Fibroblast of the conjunctiva (primary cell): ENCODE data around the gene RALY.

Source experiments
- DNase-seq: peaks from one replicate; pipeline ENCODE4 v3.0.0-alpha.2; 2010; ENCODE audit warnings: low read depth

RALY gene

DNA sequence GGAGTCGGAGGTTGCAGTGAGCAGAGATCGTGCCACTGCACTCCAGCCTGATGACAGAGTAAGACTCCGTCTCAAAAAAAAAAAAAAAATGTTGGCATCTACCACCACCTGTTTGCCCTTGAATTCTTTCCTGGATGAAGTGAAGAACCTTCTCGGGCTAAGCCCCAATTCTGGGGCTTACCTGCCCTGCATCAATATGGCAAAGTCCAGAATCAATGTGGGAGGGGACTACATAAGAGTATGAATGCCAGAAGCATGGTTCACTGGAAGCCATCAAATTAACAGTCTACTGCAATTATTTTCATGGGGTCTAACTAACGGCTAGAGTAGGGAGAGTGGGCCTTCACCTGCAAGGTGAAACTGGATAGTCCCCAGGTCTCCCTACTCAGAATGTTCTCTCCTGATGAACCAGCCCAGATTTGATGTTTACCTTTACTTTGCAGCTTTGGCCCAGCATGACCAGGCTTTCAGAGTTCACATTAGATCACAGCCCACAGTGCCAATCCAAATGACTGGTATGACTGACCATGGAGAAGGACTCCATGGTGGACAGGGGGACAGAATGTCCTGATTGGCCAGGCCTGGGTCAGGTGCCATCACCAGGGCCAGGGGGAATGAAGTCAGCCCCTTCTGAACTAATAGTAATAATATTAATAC is 7.0 kb upstream of the RALY start:
- DNase-seq = no peak

DNA sequence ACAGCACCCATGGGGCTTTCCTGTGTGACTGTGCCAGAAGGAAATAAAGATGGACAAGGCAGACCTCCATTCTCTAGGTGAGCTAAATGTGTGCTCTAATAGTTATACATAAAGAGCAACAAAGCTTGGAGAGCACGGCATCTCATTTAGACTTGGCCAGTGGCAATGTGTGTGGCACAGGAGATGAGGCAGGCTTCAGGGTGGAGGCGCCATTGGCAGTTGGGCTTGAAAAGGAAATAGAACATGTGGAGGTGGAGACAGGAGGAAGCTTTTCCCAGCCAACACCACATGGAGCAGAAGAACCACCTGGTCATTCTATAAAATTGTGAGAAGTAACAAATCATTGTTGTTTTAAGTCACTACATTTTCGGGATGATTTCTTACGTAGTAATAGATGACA is 3.6 kb upstream of the RALY start:
- DNase-seq = no peak

DNA sequence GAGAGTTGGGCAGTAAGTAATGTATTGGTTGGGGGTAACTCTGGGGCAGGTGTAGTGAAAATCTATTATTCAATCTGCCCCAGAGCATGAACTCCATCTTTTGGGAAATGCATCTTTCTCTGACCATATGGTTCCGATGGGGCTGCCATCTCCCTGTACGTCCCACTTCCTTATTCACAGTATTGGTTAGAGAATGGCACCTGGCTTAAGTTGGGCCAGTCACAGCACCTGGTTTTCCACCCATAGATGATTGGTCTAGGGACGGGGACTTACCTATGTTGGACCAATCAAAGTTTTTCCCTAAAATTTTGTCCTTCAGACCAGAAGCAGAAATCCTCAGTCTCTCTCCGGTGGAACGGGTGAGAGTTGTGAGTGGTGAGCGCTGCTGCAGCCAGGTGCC is 2.2 kb upstream of the RALY start:
- DNase-seq = no peak

DNA sequence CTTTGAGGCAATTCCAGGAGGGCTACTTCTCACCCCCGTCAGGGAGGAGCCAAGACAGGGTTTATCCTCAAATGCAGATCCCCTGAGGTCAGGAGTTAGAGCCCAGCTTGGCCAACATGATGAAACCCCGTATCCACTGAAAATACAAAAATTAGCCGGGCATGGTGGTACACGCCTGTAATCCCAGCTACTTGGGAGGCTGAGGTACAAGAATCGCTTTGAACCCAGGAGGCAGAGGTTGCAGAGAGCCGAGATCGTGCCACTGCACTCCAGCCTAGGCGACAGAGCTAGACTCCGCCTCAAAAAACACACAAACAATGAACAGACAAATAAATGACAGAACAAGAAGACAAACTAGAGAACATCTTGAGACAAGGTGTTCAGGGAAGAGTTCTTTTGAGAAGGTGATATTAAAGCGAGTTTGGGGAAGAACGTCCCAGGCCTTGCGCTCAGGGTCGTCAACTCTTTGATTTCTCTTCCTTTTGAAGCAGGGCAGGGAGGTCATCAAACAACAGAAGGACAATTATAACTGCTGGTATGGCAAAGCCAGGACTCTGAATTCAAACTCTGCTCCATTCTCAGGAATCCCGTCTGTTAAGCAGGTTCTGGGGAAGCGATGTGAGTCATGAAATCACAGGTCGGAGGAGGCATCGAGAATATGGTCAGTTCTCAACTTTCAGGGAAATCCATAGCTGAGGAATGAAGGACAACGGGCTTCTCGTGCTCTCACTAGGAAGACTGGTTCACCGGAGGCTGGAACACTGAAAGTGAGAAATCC is 1.4 kb upstream of the RALY start:
- peak; percentile 3 for DNase-seq

DNA sequence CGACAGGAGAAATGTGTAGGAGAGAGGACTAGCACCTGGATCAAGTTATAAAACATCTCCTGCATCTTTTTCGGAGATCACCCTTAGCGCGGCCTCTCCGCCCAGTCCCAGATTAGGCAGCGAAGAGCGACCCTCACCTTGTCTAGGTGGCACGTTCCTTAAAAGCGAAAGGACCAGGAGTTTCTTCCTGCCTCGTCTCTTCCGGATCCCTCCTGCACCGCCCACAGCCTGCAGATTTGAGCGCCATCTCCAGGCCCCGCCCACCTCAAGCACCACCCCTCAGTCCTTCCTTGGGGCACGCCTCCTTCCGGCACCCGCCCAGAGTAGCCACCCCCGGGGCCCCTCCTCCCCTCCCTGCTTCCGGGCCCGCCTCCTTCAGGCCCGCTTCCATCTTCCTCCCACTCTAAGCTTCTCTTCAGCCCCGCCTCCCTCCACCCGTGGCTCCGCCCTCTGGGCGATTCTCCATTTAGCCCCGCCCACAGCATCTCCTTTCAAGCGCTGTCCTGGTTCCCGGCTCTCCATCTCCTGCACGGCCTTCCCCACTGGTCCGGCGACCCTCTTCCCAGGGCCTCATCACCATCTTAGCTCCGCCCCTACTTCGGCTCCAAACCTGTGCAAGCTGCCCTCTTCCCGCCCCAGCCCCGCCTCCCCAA is 662 bp upstream of the RALY start:
- peak; percentile 99 for DNase-seq

DNA sequence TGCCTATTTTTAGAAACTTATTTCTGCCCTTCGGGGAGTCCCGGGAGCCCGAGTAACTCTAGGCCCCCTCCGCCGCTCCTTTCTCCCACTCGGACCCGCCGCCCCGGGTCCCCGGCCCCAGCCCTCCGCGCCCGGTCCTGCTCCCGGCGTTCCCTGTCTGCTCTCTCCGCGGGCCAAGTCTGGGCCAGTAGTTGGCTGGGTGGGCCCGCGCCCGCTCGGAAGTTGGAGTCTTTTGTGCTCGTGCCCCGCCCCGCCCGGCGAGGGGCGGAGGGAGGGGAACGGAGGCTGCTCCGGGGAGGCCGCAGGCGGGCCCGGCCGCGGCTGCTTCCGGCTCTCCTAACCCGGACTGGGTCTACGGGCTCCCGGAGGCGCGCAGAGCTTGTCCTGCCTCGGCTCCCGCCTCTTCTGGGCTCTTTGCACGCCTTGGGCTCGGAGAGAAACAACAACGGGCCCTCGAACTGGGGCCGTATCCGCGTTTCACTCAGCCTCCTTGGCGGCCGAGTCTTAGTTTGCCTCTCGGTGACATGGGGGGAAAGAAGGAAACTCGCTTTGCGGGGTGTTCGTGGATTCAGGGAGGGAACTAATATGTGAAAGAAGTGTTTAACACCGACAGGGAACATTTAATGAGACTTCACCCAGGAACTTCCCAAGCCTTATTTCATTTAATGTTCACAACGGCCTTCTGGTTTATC is 657 bp downstream of the RALY start:
- DNase-seq = peak; percentile 47

DNA sequence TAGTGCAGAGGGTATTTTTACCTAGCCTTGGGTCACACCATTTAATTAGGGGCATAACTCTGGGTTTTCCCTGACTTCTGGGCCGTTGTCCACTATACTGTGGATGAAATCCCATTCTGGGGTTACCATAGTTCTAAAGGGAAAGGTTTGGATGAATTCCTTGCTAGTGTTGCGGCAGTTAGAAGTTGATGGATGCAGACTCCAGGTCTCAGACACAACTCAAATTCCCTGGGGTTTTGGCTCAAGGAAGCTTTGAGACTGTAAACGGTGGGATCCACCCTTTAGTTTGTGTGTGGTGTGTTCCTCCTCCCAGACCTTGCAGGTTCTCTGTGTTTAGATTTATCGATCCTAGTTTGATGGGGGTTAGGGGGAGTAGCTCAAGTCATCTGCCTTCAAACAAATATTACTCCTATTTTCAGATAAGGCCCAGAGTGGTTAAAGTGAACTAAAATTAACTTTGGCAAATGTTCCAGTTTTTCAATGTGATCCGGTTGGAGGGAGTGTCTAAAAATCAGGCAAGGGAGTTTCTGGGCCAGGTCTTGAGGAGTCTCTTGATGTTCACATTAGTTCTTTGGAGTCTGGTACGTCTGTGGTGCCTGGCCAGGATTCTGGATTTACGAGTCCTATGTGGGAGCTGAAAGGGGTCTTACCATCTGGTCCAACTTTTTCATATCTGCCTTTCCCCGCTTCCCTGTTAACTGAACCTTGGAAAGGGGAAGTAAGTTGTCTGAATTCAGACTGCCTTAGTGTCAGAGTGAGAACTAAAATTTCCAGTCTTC is 1.5 kb downstream of the RALY start:
- DNase-seq = no peak

DNA sequence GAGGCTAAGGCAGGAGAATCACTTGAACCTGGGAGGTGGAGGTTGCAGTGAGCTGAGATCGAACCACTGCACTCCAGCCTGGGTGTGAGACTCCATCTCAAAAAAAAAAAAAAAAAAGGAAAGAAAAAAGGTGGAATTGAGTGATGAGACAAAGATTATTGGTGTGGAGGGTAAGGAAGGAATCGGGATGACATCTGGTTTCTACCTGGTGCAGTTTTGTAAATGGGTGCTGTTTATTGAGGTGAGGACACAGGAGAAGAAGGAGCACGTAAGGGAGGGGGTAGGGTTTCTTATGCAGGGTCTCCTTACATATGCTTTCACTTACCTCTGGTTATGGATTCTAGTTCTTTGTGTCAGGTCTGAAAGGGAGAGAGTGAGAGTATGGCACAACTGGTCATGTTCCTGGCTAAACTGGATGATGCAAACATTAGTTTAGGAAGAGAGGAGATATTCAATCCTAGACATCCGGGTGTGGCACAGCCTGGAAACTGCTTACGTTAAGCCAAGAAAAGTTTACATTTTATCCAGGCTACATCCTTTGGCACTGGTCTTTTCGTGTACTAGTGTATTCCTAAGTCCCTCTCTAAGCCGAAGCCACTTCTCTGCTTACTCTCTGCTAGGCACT is 5.4 kb downstream of the RALY start:
- peak; percentile 21 for DNase-seq

DNA sequence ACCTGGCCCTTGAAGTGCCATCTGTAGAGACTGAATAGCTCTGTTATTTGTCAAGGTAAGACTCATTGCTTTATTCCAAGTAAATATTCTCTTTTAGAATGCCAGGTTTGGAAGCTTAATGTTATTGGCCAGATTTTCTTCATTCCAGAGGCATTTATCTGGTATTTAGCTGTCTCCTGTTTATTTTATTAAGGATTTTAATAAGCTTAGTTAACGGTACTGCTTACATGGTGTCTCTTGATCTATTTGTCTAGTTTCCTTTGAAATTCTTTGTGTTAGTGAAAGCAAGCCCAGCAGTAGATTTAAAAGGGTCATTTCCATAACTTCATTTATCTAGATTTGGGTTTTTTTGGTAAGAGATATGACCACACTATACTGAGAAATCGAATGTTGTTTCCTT is 7.7 kb downstream of the RALY start:
- DNase-seq = no peak

DNA sequence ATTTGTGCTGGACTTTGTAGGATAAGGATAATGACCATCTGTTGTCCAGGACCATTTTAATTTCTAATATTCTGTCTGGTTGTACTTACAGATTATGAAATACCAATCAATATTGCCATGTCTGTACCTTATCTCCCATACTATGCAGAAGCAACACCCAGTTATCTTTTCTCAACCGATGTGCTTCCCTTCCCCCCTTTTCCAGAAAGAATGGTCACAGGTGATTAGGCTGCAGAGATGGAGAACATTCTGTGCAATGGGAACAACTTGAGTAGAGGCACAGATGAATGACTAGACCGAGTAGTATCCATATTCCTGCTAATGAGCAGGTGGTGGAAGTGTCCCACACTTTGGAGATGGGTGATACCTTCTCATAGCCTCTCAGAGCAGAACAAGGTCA is 10.5 kb downstream of the RALY start:
- DNase-seq = no peak

DNA sequence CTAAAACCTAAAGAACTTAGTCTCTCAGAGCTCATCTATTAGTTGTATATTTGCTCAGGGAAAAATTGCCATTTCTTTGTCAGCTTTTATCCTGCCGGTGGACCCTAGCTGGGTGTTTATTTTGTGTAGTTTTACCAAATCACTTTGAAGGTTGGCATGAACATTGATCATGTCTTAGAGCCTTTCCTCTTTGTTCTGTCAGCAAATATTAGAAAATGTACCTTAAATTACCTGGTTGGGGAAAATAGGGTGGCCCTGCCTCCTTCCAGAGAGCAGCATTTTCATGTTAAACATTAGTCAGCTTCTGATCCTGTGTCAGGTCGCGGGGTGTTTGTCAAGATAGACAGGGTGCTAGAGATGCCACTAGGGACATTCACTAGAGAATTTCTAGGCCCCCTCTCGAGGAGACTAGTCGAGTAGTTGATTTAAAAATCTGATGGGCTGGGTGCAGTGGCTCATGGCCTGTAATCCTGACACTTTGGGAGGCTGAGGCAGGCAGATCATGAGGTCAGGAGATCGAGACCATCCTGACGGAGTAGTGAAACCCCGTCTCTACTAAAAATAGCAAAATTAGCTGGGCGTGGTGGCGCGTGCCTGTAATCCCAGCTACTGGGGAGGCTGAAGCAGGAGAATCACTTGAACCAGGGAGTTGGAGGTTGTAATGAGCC is 11.2 kb downstream of the RALY start:
- no peak for DNase-seq

DNA sequence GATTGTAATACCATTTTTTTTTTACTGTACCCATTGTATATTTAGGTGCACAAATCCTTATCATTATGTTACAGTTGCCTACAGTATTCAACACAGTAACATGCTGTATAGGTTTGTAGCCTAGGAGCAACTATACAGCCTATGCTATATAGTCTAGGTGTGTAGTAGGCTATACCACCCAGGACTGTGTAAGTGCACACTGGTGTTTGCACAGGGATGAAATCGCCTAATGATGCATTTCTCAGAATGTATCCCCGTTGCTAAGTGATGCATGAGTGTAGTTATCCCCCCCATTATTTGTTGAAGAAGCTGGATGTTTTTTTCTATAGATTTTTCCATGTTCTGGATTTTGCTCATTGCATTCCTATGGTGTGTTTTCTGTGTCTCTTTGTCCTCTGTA is 12.9 kb downstream of the RALY start:
- no peak for DNase-seq

DNA sequence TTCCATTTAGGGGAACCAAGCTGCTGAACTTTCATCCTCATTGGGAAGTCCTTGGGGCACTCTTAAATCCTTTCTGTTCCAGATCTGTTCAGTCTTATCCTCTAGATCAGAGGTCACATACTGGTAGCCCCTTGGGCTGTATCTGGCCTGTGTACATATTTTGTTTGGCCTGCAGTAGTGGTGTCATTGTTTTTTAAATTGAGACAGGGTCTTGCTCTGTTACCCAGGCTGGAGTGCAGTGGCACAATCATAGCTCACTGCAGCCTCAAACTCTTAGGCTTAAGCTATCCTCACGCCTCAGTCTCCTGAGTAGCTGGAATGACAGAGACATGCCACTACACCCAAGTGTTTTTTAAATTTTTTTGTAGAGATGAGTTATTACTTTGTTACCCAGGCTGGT is 14.8 kb downstream of the RALY start:
- DNase-seq = no peak

DNA sequence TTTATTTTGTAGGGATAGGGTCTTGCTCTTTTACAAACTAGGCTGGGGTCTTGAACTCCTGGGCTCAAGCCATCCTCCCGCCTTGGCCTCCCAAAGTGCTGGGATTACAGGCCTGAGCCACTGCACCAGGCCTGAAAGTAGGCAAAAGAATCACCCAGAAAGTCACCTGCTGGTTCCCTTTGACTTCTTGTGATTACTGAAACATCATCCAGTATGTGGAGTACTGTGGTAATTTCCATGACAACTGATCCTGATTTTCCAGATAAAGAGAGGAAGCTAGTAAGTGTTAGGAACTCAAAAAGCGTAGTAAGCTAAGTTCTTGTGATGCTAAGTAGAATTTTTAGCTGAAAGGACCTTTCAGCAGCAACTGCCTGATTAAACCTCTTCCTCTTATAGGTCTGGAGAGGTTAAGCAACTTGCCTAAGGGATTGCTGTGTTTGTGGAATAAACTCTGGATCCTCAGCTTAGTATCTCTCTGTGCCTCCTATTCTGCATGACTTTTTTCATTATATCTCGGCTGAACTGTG is 16.8 kb downstream of the RALY start:
- no peak for DNase-seq

DNA sequence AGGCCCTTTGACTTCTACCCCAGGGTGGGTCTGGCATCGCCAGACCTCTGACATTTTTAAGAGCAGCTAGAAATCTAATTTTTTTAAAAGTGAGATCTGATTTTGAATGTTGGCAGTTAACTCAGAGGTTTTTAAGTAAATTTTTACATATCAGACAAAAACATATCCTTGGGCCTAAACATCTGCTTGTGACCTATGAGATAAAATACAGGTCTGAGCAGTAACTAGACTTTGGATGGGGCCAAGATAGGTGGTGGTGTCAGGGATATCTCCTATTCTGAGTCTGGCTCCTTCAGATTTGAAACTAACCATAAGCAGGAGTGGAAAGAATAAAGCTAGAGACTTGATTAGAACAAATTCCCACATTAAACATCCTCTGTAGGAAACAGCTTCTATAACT is 17.6 kb downstream of the RALY start:
- no peak for DNase-seq

DNA sequence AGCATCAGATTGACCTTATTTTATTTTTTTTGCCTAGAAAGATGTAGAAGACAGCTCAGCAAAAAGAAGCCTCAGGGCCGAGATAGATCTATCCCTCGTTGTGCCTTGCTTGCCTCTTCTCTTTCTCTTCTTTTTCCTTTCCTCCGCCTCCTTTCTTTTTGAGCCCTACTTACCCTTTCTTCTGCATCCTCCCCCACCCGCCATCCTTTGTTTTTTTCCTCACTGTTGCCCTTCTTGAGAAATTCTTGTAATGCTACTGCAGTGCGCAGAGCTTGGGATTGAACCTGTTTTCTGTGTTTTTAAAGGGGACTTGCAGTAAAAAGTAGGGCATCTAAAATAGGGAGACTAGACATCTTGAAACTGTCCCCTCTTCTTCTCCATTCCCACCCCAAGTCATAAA is 18.6 kb downstream of the RALY start:
- DNase-seq = no peak

DNA sequence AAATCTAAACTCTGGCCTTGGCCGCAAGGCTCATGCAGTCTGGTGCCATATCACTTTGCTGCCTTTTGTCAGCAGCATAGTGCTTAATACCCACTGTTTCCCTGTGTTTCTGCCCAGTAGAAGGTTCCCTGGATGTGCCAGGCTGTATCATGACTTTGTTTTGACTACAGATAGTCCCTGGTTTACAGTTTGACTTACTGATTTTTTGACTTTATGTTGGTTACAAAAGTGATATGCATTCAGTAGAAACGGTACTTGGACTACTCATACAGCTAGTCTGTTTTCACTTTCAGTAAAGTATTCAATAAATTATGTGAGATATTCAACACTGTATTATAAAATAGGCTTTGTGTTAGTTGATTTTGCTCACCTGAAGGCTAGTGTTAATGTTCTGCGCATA is 19.0 kb downstream of the RALY start:
- DNase-seq = no peak

DNA sequence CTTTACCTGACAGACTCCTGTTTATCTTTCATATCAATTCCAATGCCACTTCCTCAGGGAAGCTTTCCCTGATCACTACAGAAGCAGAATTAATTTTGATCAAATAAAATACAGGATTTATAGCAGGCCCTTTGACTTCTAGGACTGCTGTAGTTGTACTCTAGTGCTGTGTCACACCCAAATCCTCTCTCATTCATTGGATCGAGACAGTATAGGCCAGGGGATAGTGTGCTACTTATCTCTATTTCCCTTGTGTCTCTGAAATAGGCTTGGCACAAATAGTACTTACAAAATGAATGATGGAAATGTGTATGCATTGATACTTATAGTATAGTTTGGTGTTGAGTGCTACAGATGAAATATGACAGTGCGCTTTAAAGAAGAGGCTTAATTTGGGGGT is 19.8 kb downstream of the RALY start:
- no peak for DNase-seq

DNA sequence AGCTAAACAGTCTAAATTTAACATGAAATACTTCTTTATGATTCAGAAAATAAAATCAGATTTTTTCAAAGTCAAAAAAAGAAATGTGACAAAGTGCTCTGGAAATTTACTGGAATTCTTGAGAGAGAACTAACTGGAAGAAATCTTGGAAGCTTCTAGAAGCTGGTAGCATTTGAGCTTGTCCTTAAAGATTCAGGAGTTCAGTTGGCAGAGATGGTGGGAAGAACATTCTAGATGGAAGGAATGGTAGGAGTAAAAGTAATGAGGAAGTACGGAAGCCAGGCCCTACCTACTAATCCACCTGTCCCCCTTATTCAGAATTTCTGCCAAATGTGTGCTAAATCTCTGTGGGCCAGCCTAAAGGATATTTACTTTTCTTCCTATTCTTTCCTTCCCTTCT is 21.2 kb downstream of the RALY start:
- no peak for DNase-seq

DNA sequence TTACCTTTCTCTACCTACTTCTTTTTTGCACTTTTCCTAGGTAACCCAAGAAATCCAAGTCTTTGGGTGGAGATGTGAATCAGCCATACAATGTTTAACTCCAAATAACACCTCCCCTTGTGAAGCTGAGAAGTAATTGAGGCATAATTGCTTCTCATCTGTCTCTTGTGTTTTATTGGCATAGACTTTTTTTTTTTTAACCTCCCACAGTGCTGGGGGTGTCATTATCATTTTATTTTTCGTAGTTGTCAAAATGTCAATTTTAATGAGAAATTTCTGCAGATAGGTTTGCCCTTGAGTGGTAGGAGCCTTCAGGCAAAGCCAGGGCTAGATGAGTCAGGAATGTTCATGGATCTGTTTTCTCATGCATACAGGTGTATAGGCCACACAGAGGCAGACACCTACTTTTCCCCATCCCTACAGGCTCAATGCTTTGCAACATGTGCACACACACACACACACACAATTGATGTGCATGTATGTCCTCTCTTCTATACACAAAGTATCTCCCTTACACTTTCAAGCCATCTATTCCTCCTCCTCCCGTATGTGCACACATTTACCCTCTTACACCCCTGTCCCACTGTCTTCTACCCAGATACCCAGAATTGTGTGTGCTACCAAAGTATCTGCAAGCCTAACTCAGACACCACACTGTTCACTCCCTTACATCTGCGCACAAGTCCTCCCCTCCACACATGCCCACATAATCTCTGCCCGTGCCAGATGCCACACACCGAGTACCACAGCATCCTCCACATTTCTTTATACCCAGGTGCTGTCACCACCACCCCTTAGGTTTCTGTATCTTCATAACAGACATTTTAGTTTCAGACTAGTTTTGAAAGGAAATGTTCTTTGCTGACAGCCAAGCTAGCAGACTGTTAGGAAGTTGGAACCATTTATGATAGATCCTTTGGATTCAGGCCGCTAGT is 22.0 kb downstream of the RALY start:
- no peak for DNase-seq
